Measurements from ENCODE around the gene LLGL2.
"Not testable (repeated sequence)": the region's sequence is repeated elsewhere in the genome, so short reads cannot be mapped to it uniquely, and the experiment has no call there.

The LLGL2 gene

DNA sequence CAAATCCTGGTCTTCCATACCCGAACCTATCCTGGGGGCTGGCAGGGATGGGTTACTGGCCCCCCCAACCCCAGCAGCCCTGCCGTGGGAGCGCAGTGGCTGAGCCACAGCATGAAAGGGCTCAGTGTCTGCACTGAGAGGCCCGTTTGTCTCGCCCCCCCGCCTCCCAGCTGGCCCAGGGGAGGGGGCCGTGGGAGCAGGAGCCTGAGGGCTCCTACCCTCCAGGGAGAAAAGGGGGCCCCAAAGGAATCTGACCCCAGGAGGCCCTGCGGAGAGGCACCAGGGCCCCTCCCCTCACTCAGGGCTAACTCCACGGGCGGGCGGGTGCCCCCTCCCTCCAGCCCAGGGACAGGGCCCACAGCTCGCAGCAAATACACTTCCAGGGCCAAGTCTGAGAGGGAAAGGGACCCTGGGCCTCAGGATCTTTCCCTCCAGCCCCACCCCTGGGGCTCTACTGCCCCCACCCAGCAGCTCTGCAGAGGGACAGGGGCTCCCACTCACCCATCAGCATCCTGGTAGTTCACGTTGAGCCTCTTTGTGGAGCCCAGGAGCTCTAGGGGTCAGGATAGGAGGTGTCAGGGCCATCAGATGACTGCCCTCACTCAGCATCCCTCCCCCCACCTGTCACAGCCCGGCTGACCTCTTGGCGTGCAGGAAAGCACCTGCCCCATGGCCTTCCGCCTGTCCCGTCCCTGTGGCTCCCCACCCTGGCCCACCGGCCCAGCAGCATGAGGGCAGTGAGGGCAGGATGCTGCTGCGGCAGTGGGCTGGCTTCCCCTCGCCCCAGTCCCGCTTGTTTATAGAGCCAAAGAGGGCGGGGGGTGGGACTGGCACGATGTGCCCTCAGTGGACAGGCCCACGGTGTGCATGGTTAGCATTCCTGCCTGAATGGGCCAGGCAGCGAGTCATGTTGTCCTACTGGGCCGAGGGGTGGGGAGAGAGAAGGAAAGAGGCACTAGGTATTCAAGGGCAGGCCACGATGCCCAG lies 17.5 kb upstream of the LLGL2 start:
- no peak for DNase-seq

- DNase-seq: no peak
Observed at GRCh38 chr17:75508931-75509361, 16.6 kb upstream of the LLGL2 start.

GRCh38 chr17:75509528-75510258 lies 15.8 kb upstream of the LLGL2 start:
- DNase-seq: no peak

DNA sequence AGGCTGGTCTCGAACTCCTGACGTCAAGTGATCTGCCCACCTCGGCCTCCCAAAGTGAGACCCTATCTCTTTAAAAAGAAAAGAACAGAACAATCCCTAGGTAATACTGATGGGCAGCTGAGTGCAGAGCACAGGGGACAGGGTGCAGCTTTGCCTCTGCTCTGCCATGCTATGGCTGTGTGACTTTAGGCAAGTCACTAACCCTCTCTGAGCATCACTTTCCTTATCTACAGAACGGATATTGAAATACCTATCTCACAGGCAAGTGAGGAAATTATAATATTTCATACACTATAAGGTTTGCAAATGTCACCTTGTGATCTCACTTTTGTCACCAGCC lies 14.3 kb upstream of the LLGL2 start:
- no peak for DNase-seq

GRCh38 chr17:75511610-75512575 lies 13.6 kb upstream of the LLGL2 start:
- no peak for DNase-seq

- DNase-seq: no peak
Observed at GRCh38 chr17:75512926-75513640, 12.4 kb upstream of the LLGL2 start.

DNA sequence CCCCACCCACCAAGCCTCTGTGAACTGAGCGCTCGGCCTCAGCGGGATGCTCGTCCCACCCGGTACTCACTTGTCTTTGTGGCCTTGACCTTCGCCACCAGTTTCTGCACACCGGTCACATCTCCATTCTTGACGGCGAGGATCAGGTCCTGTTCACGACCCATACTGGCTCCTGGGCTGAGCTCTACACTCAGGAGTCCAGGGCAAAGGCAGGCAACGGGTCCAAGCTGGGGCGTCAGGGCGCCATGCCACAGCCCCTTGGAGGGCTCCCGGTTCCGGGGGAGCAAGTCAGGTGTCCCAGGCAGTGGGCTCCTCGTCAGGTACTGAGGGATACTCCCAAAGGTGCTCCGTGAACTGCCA lies 11.9 kb upstream of the LLGL2 start:
- DNase-seq: no peak

DNA sequence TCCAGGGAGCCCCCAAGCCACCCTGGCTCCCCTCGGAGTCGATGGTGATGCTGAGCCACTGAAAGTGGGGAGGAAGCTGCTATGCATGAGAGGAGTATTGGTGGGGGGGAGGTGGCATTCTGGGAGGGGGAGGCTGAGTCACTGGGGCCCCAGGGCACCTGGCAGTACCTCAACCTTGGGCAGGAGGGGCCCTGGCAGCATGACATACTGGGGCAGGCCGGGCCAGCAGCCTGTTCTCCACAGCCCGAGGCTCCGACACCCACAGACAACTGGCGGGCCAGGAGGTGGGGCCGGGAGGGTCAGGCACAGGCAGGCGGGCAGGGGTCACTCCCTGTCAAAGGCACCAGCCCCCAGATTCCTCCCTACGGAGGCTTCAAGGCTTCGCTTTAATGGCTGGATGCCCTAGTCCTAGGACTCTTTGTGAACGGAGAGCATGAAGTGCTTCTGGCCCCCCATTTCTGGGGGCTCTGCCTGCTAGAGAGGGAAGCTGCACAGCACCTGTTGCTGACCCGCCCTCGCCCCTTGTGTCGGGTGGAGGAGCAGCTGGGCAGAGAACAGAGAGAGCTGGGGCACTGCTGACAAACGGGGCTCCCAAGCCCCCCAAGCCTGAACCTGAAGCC lies 11.1 kb upstream of the LLGL2 start:
- no peak for DNase-seq

DNA sequence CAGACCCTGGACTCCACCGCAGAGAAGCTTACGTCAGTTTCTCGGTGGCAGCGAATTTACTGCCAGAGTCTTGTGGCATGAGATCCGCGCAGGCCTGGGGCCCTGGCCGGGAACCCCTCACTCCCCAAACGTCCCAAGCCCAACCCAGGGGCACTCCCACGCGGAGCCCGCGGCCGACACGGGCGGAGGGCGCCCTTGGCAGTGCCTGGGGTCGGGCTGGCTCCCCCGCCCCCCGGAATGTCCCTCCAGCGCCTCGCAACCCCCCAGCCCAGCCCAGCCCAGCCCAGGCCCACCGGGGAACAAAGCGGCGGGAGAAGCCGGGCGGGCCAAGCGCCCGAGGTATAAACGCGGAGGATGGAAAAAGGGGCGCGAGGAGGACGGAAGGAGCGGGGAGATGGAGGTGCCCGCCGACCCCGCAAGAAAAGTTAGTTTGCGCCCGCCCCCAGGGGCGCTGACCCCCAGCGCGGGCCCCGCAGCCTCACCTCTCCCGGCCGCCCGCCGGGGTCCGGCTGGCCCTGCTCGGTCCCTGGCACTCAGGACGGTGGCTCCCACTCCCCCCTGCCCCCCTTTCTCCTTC lies 10.5 kb upstream of the LLGL2 start:
- DNase-seq: no peak

GRCh38 chr17:75515496-75516254 lies 9.8 kb upstream of the LLGL2 start, which contains the start of gene CASKIN2:
CASKIN2 (minus strand) TSS chr17:75515537; CDS start chr17:75513804, 1,733 bp downstream.
- DNase-seq: peak; percentile 89 to 96

GRCh38 chr17:75516255-75516618 lies 9.3 kb upstream of the LLGL2 start, which contains the start of gene TSEN54:
TSEN54 (plus strand) TSS chr17:75516528; CDS start chr17:75516561, 33 bp downstream.
- peak; percentile 84 to 94 for DNase-seq

- DNase-seq: no peak
Observed at GRCh38 chr17:75516619-75517296, 8.7 kb upstream of the LLGL2 start.

- DNase-seq: no peak
Observed at GRCh38 chr17:75517297-75517865, 8.1 kb upstream of the LLGL2 start.

DNA sequence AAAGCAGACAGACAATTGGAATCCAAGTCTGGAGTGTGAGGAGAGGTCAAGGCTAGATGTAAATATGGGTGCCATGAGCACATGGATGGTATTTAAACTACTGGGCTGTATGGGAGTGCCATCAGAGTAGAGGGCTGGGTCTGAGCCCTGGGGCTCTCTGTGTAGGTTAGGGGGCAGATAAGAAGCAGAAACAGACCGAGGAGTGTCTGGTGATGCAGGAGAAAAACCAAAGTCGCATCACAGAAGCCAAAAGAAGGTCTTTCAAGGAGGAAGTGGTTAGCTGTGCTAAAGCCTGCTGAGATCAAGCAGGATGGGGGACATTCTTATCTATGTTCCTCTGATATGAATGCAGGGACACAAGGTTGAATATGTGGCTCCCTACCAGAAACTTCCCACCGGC lies 7.3 kb upstream of the LLGL2 start:
- DNase-seq: no peak

DNA sequence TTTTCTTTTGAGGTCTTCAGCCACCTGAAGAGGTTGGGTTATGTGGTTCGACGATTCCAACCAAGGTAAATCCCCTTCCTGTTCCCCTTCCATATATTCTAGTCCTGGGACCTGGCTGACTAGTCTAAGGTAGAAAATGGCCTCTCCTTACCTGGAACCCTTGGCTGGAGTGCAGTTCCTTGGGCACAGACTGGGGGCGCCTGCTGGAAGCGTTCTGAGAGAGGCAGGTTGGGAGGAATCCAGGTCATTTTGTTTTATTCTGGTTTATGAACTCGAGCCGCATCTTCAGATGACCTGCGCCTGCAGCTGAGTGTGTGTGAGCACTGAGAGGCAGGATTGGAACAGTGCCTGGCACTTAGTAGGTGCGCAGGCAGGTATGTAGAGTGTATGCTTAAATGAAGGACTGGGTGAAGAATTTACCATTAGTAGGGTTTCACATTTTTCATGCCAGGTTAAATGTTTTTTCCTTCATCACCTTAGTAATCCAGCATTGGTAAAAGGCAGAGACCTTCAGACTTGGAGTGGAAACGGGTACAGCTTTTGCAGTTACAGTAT lies 6.4 kb upstream of the LLGL2 start:
- no peak for DNase-seq

DNA sequence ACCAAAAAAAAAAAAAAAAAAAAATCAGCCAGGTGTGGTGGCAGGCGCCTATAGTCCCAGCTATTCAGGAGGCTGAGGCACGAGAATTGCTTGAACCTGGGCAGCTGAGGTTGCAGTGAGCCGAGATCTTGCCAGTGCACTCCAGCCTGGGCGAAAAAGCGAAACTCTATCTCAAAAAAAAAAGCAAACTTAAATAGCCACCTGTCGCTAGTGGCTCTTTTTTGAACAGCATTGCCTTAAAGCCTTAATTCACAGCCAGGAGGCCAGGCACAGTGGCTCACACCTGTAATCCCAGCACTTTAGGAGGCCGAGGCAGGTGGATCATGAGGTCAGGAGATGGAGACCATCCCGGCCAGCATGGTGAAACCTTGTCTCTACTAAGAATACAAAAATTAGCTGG lies 5.1 kb upstream of the LLGL2 start:
- DNase-seq: not testable (repeated sequence)

DNA sequence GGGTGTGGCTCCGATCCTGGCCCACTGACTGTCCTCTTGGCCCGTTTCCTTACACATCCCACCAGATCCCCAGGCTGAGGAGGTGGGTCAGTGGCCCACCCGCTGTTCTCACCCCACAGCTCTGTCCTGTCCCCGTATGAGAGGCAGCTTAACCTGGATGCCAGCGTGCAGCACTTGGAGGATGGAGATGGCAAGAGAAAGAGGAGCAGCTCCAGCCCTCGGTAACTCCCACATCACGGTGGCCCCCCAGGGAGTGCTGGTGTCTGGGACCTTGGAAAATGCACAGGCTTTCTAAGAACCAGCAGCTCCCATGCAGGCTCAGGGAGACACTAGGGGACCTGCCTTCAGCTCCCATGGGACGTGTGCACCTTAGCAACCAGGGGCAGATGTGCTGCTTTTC lies 4.2 kb upstream of the LLGL2 start:
- no peak for DNase-seq

GRCh38 chr17:75521951-75522727 lies 3.4 kb upstream of the LLGL2 start:
- DNase-seq: no peak
